Retinal pigment epithelial cell (primary cell): ENCODE data around the gene BRINP3.
A peak's percentile ranks its signal among the peaks of the same experiment; 100 is the strongest.

Experiments
- DNase-seq: peaks from one replicate; pipeline ENCODE4 v3.0.0-alpha.2; 2010; ENCODE audit warnings: low read depth
- H3K4me3 ChIP-seq: 2 replicates; pipeline ENCODE4 v1.5.1; 2011; ENCODE audit warnings: mild to moderate bottlenecking, low read length, control low read depth, moderate library complexity
- CTCF ChIP-seq: conservative IDR thresholded peaks from 2 replicates; pipeline ENCODE4 v1.5.1; 2011; ENCODE audit warnings: low read depth, low read length, control low read depth, inconsistent platforms

The BRINP3 gene

DNA sequence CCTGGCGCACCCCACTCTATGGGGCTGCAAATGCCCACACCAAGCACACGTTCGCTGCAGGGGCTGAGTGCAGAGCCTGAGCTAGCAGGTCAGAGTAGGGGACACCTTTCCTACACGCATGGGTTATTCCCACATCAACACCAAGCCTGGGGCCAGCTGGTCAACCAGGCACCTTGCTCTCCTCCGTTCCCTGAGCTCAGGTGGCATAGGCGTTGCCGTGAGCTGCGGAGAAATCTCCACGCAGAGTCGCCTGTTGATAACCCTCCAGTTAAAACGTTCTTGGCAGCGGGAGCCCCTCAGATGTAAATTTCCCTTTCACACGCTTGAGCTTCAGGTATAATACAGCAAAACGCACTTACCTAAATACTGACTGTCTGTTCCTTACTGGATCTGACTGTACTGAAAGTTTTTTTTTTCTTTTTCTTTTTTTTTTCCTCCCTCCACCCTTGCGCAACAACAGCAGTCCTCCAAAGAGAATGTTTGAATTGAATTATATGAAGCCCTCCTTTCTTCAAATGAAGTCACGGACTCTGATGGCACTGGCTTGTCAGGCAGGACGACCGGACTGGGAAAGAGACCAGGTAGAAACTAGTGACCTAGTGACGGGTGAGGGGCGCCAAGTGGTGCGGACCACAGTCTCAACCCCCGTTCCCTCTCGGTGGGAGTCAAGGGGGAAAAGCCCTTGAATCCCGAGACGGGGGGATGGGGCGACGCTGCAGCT, 2.1 kb downstream of the BRINP3 start:
- no peak for DNase-seq
- no peak for TF ChIP-seq CTCF

DNA sequence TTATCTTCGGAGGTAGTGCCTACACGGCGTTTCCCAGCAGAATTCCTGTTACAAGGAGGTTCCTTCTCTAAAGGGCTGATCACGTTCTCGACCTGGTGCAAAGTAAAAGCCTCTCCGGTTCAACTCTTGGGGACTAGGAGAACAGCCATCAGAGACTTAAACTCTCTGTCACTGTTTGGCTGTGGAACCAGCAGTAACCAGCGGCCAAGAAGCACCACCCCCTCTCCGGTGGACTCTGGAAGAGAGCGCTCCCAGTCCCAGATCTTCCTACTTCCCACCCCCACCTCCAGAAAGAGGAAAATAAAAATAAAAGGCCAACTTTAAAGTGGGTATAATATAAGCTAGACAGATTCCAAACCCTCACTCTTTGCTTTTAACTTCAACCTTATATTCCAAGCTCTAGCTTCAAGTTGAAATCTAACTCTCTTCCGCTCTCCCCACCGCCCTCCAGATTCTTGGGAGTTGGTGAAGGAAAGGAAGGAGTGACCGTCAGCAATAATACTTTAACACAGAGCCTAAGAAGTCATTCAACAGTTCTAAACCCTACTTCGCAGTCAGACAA, 2.9 kb downstream of the BRINP3 start:
- TF ChIP-seq CTCF = no peak
- H3K4me3 ChIP-seq = peak overlapping the region; percentile 57
- no peak for DNase-seq

More for the DNA sequence above, 2.1 kb downstream of the BRINP3 start:
- H3K4me3 ChIP-seq = peak overlapping the region; percentile 57

- no peak for TF ChIP-seq CTCF
Measured at GRCh38 chr1:190474010-190474409, 3.7 kb downstream of the BRINP3 start.

DNA sequence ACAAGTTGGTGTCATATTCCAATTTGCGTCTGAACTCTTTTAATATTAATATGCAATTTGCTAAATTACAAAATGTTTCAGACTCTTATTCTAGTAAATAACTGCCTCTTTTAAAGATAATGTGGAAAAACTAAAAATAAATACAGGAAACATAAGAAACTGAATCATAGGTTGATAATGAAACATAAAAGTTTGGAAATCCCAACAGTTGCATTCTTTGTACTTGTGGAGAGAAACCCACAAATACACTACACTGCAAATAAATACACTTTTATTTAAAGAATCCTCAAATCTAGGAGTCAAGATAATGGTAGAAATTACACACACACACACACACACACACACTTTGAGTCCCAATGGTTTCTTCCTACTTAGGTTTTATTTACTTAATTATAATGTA, 5.2 kb downstream of the BRINP3 start:
- no peak for DNase-seq
- TF ChIP-seq CTCF = no peak
- no peak overlapping the region for H3K4me3 ChIP-seq

More at GRCh38 chr1:190474010-190474409, 3.7 kb downstream of the BRINP3 start:
- no peak for DNase-seq
- H3K4me3 ChIP-seq = no peak overlapping the region

- no peak for DNase-seq
- TF ChIP-seq CTCF = no peak
Measured at GRCh38 chr1:190472042-190472441, 5.6 kb downstream of the BRINP3 start.

GRCh38 chr1:190464690-190465089, 13.0 kb downstream of the BRINP3 start:
- no peak overlapping the region for H3K4me3 ChIP-seq
- DNase-seq = no peak
- no peak for TF ChIP-seq CTCF

More at GRCh38 chr1:190472042-190472441, 5.6 kb downstream of the BRINP3 start:
- H3K4me3 ChIP-seq = no peak overlapping the region

DNA sequence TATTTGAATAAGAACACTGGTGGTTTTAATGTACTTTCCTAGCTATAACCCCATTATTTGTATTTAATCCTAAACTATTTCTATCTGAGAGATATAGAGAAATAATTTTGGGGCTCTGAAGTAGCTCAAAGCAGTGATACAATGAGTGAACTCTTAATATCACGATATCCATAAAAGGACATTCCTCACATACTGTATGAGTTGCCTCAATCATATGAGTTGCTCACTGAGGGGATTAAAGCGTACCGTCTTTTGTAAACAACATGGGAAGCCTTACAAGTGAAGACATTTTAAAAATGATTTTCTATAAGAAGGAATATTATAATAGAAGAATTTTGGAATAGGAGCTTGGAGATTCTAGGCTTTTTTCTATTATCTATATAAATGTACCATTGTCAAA, 21.5 kb downstream of the BRINP3 start:
- H3K4me3 ChIP-seq = no peak overlapping the region
- TF ChIP-seq CTCF = no peak
- DNase-seq = no peak
